HEK293T (cell line): Measurements from ENCODE around the gene CALML5.

ENCODE experiments used
- BHLHE40 ChIP-seq: fragments of 450-650 bp; IDR thresholded peaks from 2 replicates; pipeline ENCODE4 v1.6.1; 2016; ENCODE audit warnings: mild to moderate bottlenecking, moderate library complexity, borderline replicate concordance
- FOXA1 ChIP-seq: fragments of 450-650 bp; IDR thresholded peaks from 2 replicates; pipeline ENCODE4 v1.6.1; 2016; ENCODE audit warnings: mild to moderate bottlenecking
- FOXK2 ChIP-seq: fragments of 450-650 bp; IDR thresholded peaks from 2 replicates; pipeline ENCODE4 v1.6.1; 2016; ENCODE audit warnings: mild to moderate bottlenecking
- FOXM1 ChIP-seq: fragments of 450-650 bp; IDR thresholded peaks from 2 replicates; pipeline ENCODE4 v1.6.1; 2017; ENCODE audit warnings: mild to moderate bottlenecking, borderline replicate concordance
- HDGF ChIP-seq: fragments of 450-650 bp; IDR thresholded peaks from 2 replicates; pipeline ENCODE4 v1.6.1; 2017; ENCODE audit warnings: antibody characterized with exemption, borderline replicate concordance
- L3MBTL2 ChIP-seq: fragments of 450-650 bp; conservative IDR thresholded peaks from 2 replicates; pipeline ENCODE4 v1.6.1; 2016; ENCODE audit warnings: mild to moderate bottlenecking
- LEF1 ChIP-seq: fragments of 450-650 bp; IDR thresholded peaks from 2 replicates; pipeline ENCODE4 v1.6.1; 2017; ENCODE audit warnings: mild to moderate bottlenecking, borderline replicate concordance
- NFRKB ChIP-seq: fragments of 450-650 bp; IDR thresholded peaks from 2 replicates; pipeline ENCODE4 v1.6.1; 2016; ENCODE audit warnings: mild to moderate bottlenecking, moderate library complexity
- SP1 ChIP-seq: fragments of 450-650 bp; IDR thresholded peaks from 2 replicates; pipeline ENCODE4 v1.6.1; 2017
- SUZ12 ChIP-seq: fragments of 450-650 bp; IDR thresholded peaks from 2 replicates; pipeline ENCODE4 v1.6.1; 2016; ENCODE audit warnings: mild to moderate bottlenecking
- ZNF384 ChIP-seq: fragments of 450-650 bp; IDR thresholded peaks from 2 replicates; pipeline ENCODE4 v1.6.1; 2016

DNA sequence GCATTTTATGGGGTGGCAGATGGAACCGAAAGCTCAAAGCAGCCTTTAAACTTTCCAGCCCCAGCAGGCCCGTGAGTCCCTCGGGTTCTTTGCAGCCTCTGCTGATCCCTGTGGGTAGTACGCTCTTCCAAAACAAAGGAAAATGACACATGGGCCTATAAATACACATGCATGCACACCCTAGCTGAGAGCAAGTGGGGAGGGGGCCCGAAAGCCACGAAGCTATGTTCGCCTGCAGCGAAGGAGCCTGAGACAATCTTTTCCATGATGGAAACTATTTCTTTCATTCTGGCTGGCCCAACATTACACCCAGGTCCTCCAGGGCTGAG, 32.2 kb downstream of the CALML5 start:
- TF ChIP-seq FOXA1 (no peak), BHLHE40 (no peak), FOXK2 (no peak), SUZ12 (no peak), HDGF (no peak), NFRKB (no peak), FOXM1 (no peak), SP1 (no peak), L3MBTL2 (no peak), LEF1 (no peak), ZNF384 (no peak)
